Ovary (tissue), 3 donors: ENCODE data around the gene SLC10A3.
A peak's percentile ranks its signal among the peaks of the same experiment; 100 is the strongest.

Experiments
- CTCF ChIP-seq, 3 donors: fragments of 450-650 bp in 2 of 3; fragments of 200-600 bp in 1 of 3; IDR thresholded peaks; one replicate each; pipeline versions ENCODE4 v1.5.1 to v1.8.0; 2016 to 2022; ENCODE audit warnings: antibody characterized with exemption in 3 of 3, mild to moderate bottlenecking in 1 of 3
- POLR2A ChIP-seq: fragments of 450-650 bp; IDR thresholded peaks from one replicate; pipeline ENCODE4 v1.6.1; 2017; ENCODE audit warnings: antibody characterized with exemption, mild to moderate bottlenecking, moderate library complexity
- donor health status: DM: no; HTN: no; CAD: no.

DNA sequence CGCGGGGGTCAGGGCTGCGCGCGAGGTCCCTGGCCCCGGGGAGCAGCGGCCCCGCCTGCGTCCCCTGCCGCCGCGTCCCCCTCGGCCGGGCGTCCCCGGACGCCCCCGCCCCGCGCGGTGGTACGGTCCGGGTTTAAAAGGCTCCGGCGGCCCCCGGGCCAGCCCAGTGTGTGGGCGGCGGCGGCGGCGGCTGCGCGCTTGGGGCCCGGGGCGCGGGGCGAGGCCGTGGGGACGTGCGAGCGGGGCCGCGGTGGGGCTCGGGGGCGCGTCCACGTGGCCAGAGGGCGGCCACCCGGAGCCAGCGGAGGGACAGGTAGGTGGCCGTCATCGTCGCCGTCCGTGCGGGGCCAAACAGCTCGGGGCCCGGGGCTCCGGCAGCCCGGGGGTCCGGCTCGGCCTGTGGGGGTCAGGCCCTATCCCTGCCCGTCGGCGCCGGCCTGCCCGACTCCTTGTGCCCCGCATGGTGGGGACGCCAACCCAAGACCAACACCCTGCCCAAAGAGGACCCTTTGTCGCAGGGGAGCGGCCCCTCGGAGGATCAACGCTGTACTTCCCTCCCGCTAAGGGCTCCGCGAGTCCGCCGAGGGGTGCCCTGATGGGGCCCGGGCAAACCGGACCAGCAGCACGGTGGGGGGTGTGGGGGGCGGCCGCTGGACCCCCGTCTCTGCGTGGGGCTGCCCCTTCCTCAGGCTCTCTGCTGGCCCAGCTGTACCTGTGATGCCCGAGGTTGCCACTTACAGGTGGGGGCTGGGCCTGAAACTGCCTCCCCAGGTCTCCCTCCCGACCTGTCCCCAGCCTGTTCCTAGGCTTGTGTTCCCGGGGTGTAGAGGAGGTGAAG lies 32.1 kb downstream of the SLC10A3 start, which contains the start of gene PLXNA3:
- TF ChIP-seq CTCF (IDR thresholded peaks at IDR 0.05) (no peak), POLR2A (peak; percentile 40)
